HG03432 (cell line): Measurements from ENCODE around the gene SFXN2.
A peak's percentile ranks its signal among the peaks of the same experiment; 100 is the strongest.
"Not testable (repeated sequence)": the region's sequence is repeated elsewhere in the genome, so short reads cannot be mapped to it uniquely, and the experiment has no call there.

Experiments
- ATAC-seq: cut with Tn5 transposase; IDR thresholded peaks from one replicate; pipeline ENCODE4 v1.9.1; 2021; ENCODE audit warnings: mild to moderate bottlenecking, moderate library complexity; ENCODE audit not compliant: unreplicated experiment

Gene SFXN2, protein sequence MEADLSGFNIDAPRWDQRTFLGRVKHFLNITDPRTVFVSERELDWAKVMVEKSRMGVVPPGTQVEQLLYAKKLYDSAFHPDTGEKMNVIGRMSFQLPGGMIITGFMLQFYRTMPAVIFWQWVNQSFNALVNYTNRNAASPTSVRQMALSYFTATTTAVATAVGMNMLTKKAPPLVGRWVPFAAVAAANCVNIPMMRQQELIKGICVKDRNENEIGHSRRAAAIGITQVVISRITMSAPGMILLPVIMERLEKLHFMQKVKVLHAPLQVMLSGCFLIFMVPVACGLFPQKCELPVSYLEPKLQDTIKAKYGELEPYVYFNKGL

GRCh38 chr10:102714621-102715455, at the start of gene SFXN2:
TSS of gene SFXN2 (plus strand) at chr10:102714636. CDS start at chr10:102726637, 12,001 bp downstream.
- ATAC-seq: peak; percentile 24

DNA sequence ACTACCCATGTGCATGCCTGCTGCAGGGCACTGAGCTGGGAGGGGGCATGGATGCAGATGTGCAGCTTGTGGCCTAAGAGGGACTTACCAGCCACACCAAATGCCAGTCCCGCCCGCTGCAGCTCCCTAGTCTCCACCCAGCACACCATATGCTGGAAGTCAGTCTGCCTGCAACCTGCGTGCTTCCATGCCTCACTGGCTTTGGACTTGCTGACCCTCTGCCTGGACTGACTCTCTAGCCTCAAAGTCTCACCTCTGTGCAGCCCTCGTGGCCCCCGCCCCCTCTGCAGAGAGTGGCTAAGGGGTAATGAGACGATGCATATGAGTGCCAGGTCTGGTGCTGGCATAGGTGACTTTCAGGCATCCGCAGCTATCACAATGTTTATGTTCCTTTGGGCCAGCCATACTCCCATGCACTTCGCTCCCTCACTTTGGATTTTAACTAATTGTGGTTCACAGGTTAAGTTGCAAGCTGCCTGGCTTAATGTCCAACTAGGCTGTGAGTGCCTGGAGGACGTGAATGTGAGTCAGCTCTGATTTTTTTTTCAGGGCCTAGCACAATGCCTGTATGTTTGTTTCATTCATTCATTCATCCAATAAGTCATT, 48.4 kb upstream of the SFXN2 start:
- no peak for ATAC-seq

- ATAC-seq: not testable (repeated sequence)
Observed at GRCh38 chr10:102667411-102667810, 47.0 kb upstream of the SFXN2 start.

GRCh38 chr10:102668326-102669107, 45.9 kb upstream of the SFXN2 start:
- no peak for ATAC-seq

DNA sequence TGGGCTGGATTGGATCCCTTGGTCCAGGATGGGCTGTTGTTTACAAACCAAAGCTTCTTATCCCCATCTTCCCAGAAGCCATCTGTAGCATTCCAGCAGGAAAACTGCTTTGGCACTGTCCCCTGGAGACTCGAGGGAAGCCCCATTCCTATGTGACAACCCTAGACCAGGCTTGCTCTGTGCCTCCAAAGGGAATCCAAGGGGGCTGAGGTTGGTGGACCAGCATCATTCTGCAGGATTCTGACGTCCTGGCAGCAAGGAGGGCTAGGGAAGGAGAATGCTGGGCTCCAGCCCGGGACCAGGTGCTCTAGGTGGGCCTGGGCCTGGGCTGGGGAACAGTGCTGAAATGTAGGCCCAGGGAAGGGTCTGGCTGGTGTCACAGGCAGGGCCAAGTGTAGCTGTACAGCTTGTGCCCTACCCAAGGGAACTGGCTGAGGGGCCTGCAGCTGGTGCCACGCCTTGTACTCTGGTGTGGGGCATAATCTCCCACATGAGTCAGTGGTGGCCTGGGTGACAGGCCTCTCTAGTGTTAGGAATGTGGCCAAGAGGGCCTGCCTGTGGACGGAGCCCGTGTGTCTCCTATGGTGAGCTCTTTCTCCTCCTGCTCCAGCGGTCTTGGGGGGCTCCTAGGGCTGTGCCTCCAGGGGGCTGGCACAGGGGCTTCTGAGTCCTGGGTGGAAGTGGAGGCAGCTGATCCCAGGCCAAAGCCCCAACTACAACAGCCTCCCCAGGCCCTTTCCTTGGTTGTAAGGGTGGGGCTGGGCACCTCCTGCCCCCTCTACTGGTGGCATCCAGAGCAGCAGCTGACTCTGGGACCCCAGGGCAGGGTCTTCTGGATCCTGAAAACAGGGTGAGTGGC, 45.0 kb upstream of the SFXN2 start:
- no peak for ATAC-seq

DNA sequence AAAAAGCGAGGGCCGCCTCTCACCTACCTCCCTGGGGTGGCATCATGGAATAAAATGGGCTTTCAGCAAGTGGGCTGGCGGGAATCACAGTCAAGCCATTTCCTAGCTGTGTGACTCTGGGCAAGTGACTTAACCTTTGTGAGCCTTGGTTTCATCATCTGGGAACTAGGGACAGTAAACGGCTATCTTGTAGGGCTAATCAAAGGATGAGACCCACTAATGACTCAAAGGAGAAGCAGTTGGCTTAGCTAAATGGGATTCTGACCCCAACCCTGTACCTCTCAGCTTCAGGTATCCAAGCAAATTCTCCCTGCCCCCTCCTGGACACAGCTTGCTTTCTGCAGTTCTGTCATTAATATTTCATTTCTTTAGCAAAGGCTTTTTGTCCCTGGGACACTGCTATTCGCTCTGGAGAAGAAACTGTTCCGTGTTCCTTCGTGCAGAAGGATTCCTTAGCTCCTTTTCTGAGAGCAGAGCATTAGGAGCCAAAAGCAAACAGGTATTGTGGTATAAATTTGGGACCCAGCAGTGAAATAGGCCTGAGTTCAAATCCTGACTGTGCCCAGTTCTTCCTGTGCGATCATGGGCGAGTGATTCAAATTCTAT, 44.3 kb upstream of the SFXN2 start:
- no peak for ATAC-seq

DNA sequence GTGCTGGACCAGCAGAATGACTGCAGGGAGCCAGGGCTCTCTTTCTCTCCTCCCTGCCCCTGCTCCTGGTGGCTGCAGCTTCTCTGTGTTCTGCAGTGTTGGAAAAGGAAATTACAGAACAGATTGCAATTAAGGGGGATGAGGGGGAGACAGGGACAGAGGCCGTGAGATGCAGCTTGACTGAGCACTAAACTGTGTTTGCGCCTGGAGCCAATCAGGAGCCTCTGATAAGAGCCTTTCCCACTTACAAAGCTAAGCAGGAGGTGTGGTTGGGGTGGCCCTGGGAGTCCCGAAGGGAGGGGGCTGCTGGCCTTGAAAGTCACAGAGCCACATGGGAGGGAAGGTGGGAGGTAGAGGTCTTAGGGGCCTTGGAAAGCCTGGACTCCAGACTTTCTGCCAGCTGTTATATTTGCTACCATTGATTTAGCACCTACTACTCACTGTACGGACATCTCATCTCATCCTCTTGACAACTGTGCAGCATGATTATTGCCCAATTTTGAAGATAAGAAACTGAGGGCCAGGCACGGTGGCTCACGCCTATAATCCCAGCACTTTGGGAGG, 43.5 kb upstream of the SFXN2 start:
- ATAC-seq: no peak

DNA sequence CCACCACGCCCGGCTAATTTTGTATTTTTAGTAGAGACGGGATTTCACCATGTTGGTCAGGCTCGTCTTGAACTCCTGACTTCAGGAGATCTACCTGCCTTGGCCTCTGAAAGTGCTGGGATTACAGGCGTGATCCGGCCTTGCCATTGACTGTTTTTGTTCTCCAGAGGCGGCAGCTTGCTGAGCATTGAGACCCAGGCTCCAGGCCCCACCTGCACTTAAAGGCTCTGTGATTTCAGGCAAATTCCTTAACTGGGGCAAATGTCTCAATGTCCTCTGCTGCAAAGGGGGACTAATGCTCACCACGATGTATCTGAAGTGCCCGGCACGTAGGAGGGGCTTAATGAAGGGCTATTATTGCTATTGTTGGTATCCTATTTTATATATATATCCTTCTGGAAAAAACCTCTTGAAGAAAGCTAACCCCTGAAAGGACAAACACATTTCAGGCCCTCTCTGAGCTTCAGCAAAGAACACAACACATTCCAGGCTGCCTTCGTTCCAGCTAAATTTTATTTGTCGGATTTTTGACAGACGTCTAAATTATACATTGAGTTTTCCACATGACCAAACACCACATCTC, 41.1 kb upstream of the SFXN2 start:
- no peak for ATAC-seq

DNA sequence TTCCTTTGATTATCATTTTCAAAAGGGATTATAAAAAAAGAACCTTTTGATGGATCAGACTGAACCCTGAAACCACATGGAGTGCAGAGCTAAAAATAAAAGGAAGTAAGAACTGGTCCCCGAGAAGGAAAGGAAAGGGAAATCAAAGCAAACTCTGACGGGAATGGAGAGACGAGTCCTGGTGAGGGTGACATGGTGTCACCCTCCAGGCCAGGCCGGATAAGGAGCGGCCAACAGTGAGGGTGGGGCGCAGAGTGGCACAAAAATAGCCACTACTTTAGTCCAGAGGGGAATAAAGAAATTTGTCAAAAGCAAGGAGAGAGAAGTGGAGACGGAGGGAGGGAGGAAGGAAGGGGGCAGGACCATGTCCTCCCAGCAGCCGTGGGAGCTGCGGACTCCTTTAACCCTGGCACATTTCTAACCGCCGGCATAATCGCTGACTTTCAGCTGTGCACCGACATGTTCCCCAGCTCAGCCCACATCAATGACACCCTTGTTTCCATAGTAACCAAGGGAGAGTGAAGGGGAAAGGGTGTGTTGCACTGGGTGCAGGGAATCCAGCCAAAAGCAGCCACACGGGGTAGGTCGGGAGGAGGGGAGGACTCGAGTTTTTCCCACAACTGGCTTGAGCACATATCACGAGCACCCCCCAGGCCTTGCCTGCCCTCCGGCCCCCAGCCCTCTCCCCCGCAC, 40.5 kb upstream of the SFXN2 start:
- peak; percentile 56 for ATAC-seq

- no peak for ATAC-seq
Observed at GRCh38 chr10:102674566-102674965, 39.9 kb upstream of the SFXN2 start.

- ATAC-seq: no peak
Observed at GRCh38 chr10:102675011-102675665, 39.3 kb upstream of the SFXN2 start.

- no peak for ATAC-seq
Observed at GRCh38 chr10:102675666-102676533, 38.5 kb upstream of the SFXN2 start.

GRCh38 chr10:102676534-102677315, 37.7 kb upstream of the SFXN2 start:
- no peak for ATAC-seq

DNA sequence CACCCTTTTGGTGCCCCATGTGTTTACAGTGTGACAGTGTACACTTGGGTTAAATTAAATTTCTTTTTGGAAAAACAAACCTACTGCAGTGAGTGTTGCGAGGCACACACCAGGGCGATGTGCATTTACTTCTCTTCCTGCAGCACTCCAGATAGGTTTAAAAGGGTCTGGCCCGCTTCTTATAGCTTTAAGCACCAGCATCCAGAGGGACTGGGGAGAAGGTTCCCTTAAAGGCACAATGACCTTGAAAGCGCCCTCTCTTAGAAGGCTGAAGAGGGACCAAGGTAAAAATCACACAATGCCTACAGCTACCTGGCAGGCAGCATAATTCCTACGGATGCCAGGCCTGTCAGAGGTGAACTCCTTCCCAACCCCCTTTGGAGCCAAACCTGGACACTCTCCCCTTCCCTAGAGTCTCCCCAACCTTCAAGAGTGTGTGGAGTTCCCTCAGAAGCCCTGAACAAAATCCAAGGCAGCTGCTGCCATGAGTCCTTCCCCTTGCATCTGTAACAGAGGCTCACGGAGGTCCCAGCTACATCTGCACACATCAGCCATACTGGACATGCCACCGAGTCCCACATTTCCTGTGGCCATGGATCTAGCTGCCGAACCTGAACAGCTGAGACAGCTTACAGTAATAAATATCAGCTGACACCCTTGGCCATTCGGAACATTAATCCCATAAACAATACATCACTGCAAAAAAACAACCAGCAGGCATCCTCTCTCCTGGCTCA, 36.9 kb upstream of the SFXN2 start:
- ATAC-seq: no peak

DNA sequence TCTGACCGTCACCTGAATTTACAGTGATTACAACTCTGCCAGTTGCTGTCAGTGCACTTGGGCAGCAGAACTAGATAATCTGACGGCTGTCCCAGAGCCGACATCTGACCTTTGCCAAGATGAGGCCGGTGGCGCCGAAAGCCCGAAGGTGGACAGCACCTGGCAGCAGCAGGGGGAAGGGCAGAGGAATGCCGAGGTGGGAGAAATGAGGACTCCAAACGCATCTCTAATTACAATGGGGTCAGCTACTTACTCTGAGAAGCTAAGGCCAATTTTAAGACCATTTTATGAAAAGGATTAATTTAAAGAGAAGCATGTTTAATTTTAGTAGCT, 36.4 kb upstream of the SFXN2 start:
- no peak for ATAC-seq
